BE2C (cell line): ENCODE measurements around the gene KCND3.

Experiments used
- DNase-seq: peaks from one replicate; pipeline ENCODE4 v3.0.0-alpha.2; 2020
- H3K27me3 ChIP-seq: fragments of 250-450 bp; sonication (Bioruptor Pico); 2 replicates; pipeline ENCODE4 v1.5.1; 2020; ENCODE audit warnings: mild to moderate bottlenecking
- H3K36me3 ChIP-seq: fragments of 250-450 bp; sonication (Bioruptor Pico); 2 replicates; pipeline ENCODE4 v1.5.1; 2020; ENCODE audit warnings: mild to moderate bottlenecking
- H3K4me1 ChIP-seq: fragments of 250-450 bp; sonication (Bioruptor Pico); 2 replicates; pipeline ENCODE4 v1.5.1; 2020
- H3K4me3 ChIP-seq: 2 replicates; pipeline ENCODE4 v1.5.1; 2011; ENCODE audit warnings: low read depth, low read length
- H3K9me3 ChIP-seq: fragments of 250-450 bp; sonication (Bioruptor Pico); 2 replicates; pipeline ENCODE4 v1.5.1; 2020
- TF ChIP-seq, protein P1 (sequence below): IDR thresholded peaks from 2 replicates; pipeline ENCODE4 v1.5.1; 2012; ENCODE audit warnings: mild to moderate bottlenecking, low read depth, low read length

Gene KCND3

DNA sequence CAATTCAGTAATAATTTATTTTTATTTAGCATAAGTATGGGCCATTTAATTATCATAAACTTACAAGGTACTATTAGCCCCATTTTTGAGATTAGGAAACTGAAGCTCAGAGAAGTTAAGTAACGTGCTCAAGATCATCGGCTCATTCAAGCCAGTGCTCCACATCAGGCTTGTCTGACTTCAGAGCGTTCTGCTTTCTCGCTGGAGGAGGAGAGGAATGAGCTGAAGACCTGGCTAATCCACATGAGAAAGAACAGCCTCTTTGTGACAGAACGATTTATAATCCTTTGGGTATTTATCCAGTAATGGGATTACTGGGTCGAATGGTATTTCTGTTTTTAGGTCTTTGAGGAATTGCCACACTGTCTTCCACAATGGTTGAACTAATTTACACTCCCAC, 194.1 kb downstream of the KCND3 start:
- no peak for DNase-seq
- Histone ChIP-seq H3K27me3 (peaks cover 21% of the 10 kb centered on the region), H3K9me3 (no peaks in the 10 kb centered on the region), H3K4me1 (no peaks in the 10 kb centered on the region), H3K36me3 (no peaks in the 10 kb centered on the region), H3K4me3 (no peak overlapping the region)
- TF ChIP-seq, protein P1, sequence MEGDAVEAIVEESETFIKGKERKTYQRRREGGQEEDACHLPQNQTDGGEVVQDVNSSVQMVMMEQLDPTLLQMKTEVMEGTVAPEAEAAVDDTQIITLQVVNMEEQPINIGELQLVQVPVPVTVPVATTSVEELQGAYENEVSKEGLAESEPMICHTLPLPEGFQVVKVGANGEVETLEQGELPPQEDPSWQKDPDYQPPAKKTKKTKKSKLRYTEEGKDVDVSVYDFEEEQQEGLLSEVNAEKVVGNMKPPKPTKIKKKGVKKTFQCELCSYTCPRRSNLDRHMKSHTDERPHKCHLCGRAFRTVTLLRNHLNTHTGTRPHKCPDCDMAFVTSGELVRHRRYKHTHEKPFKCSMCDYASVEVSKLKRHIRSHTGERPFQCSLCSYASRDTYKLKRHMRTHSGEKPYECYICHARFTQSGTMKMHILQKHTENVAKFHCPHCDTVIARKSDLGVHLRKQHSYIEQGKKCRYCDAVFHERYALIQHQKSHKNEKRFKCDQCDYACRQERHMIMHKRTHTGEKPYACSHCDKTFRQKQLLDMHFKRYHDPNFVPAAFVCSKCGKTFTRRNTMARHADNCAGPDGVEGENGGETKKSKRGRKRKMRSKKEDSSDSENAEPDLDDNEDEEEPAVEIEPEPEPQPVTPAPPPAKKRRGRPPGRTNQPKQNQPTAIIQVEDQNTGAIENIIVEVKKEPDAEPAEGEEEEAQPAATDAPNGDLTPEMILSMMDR: no peak

DNA sequence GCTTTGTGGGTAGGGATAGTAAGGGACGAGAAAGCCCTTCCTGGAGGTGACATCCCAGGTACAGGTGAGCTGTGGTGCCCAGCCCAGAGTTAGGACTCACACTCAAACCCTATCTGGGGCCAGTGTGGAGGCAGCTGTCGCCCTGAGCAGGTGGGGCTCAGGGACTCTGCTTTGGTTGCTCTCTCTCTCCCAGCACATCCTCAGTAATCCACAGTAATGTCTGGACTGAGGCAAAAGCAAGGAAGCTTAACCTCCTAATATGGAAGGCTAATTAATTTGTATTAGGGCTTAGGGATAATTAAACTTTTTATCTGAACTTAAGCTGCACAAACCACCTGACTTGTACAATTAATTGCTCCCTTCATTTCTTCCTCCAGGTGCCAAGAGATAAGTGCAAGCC, 195.5 kb downstream of the KCND3 start:
- DNase-seq: no peak
- TF ChIP-seq, protein P1: no peak
- H3K27me3 ChIP-seq: peaks cover 25% of the 10 kb centered on the region

DNA sequence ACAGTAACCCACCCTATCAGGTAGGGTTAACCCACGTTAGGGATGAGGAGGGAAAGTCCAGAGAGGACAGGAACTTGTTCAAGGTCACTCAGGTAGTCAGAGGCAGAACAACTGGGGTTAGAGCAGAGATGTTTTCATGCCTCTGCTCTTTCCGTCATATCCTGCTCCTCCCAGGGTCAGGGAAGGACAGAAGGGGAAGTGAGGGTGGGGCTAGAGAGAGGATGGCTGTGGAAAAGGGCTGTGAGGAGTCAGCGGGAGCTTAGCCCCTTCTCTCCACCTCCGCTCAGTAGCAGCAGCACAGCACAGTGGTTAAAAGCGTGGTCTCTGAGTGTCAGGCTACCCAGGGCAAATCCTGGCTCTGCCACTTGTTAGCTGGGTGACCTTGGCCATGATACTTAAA, 197.2 kb downstream of the KCND3 start:
- no peaks in the 10 kb centered on the region for H3K9me3 ChIP-seq
- DNase-seq: no peak
- H3K4me1 ChIP-seq: no peaks in the 10 kb centered on the region
- H3K27me3 ChIP-seq: peaks cover 25% of the 10 kb centered on the region
- TF ChIP-seq, protein P1: no peak
- H3K36me3 ChIP-seq: no peaks in the 10 kb centered on the region
- no peak overlapping the region for H3K4me3 ChIP-seq

More for the DNA sequence above, 195.5 kb downstream of the KCND3 start:
- Histone ChIP-seq H3K4me3 (no peak overlapping the region), H3K4me1 (no peaks in the 10 kb centered on the region), H3K9me3 (no peaks in the 10 kb centered on the region), H3K36me3 (no peaks in the 10 kb centered on the region)

DNA sequence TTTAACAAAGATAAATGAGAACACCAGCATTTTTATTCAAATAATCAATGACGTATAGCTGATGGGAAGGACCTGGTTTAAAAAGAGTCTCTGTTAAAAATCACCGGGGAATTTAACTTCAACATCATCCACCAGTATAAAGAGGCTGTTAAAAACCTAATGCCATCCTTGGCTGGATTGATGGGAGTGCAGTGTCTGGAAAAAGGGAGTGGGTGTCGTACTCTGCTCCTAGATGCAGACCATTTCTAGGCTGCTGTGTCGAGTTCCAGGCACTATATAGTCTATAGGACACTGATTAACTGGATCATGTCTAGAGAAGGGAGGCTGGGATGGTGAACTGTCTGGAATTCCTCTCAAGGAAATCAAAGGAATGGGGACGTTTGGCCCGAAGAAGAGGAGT, 197.7 kb downstream of the KCND3 start:
- Histone ChIP-seq H3K27me3 (peaks cover 25% of the 10 kb centered on the region), H3K9me3 (no peaks in the 10 kb centered on the region), H3K36me3 (no peaks in the 10 kb centered on the region), H3K4me1 (no peaks in the 10 kb centered on the region), H3K4me3 (no peak overlapping the region)
- TF ChIP-seq, protein P1: no peak
- DNase-seq: no peak

DNA sequence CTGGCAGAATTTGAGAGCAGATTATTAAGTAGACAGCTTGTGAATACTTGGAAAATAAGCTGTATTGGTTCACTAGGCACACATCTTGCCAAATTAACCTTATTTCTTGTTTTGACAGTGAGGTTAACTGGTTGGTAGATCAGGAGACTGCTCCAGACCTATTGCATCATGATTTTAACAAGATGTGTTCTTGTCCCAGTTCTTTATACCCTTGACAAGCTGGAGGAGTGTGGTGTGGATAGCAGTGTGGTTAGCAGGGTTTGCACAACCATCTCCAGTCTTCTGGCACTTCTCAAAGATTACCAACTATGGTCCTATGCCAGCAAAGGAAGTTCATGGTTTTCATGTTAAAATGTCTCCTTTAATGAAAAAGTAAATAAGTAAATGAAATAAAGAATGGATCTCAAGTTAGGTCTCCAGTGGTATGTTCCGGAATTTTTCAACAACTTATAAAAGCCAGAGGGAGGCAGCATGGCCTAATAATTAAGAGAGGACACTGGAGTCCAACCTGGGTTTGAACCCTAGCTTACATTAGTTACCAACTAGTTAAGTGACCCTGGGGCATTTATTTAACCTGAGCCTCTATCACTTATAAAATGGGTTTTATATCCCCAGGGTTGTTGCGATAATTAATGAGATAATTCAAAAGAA, 199.7 kb downstream of the KCND3 start:
- Histone ChIP-seq H3K27me3 (peaks cover 30% of the 10 kb centered on the region), H3K4me3 (no peak overlapping the region), H3K36me3 (no peaks in the 10 kb centered on the region), H3K9me3 (no peaks in the 10 kb centered on the region), H3K4me1 (no peaks in the 10 kb centered on the region)
- TF ChIP-seq, protein P1: peak; percentile 21; the same call in 1 of the 2 replicates
- DNase-seq: no peak

DNA sequence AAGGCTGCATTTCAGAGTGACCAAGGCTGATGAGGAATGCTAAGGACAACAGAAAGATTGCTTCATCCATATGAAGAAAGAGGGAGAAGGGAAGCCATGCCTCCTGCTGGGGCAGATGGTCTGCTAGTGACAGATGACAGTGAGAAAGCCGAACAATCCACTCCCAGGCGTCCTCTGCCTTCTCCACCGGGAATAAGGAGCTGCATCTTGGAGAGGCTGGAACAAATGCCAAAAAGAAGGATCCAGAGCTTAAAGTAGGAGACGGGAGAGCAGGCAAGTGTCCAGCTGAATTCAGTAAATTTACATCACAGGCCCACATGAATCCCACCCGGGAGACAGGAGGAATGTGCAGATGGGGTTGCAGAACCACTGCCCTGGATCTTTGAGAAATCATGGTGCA, 200.3 kb downstream of the KCND3 start:
- DNase-seq: no peak
- H3K36me3 ChIP-seq: no peaks in the 10 kb centered on the region
- TF ChIP-seq, protein P1: no peak
- H3K4me1 ChIP-seq: no peaks in the 10 kb centered on the region
- H3K4me3 ChIP-seq: no peak overlapping the region
- H3K27me3 ChIP-seq: peaks cover 30% of the 10 kb centered on the region
- H3K9me3 ChIP-seq: no peaks in the 10 kb centered on the region
